Globus pallidus (tissue), 1 donor: ENCODE data around the gene DDA1.
A peak's percentile ranks its signal among the peaks of the same experiment; 100 is the strongest.
"Not testable (repeated sequence)": the region's sequence is repeated elsewhere in the genome, so short reads cannot be mapped to it uniquely, and the experiment has no call there.

Experiments used
- DNase-seq: peaks from one replicate; pipeline ENCODE4 v3.0.0-alpha.2; 2015; ENCODE audit warnings: low spot score

The DDA1 gene

GRCh38 chr19:17346109-17346671, 36.8 kb downstream of the DDA1 start:
- DNase-seq, result no peak

GRCh38 chr19:17347361-17347760, 38.0 kb downstream of the DDA1 start:
- no peak for DNase-seq

- no peak for DNase-seq
These were observed 38.5 kb downstream of the DDA1 start for GRCh38 chr19:17347877-17348276.

GRCh38 chr19:17348700-17349099, 39.3 kb downstream of the DDA1 start:
- DNase-seq, result no peak

GRCh38 chr19:17351815-17352435, 42.6 kb downstream of the DDA1 start:
- no peak for DNase-seq

- no peak for DNase-seq
These were observed 43.4 kb downstream of the DDA1 start for GRCh38 chr19:17352608-17353280.

- DNase-seq, result no peak
These were observed 44.0 kb downstream of the DDA1 start for GRCh38 chr19:17353386-17353785.

- DNase-seq, result no peak
These were observed 47.8 kb downstream of the DDA1 start for GRCh38 chr19:17357078-17357666.

- no peak for DNase-seq
These were observed 48.4 kb downstream of the DDA1 start for GRCh38 chr19:17357724-17358123.

- no peak for DNase-seq
These were observed 49.0 kb downstream of the DDA1 start for GRCh38 chr19:17358395-17358794.

- DNase-seq, result no peak
These were observed 50.8 kb downstream of the DDA1 start for GRCh38 chr19:17359905-17360800.

- not testable (repeated sequence) for DNase-seq
These were observed 54.7 kb downstream of the DDA1 start for GRCh38 chr19:17363852-17364605.

GRCh38 chr19:17365361-17365760, 56.0 kb downstream of the DDA1 start:
- DNase-seq, result no peak

GRCh38 chr19:17370026-17370587, 60.7 kb downstream of the DDA1 start:
- DNase-seq, result peak; percentile 55
